GM18526 (cell line): Measurements from ENCODE around the gene SYK.

Experiments used
- POLR2A ChIP-seq: IDR thresholded peaks from 3 replicates; pipeline ENCODE4 v1.6.1; 2011; ENCODE audit not compliant: insufficient read length; ENCODE audit errors: extremely low read depth

SYK gene

GRCh38 chr9:90926936-90927335 lies 125.3 kb downstream of the SYK start:
- no peak for TF ChIP-seq POLR2A

- TF ChIP-seq POLR2A: no peak
Measured at GRCh38 chr9:90927496-90927895, 125.9 kb downstream of the SYK start.

GRCh38 chr9:90929626-90930025 lies 128.0 kb downstream of the SYK start:
- no peak for TF ChIP-seq POLR2A

- no peak for TF ChIP-seq POLR2A
Measured at GRCh38 chr9:90933468-90933867, 131.8 kb downstream of the SYK start.

GRCh38 chr9:90939351-90939750 lies 137.7 kb downstream of the SYK start:
- no peak for TF ChIP-seq POLR2A

GRCh38 chr9:90940280-90940679 lies 138.7 kb downstream of the SYK start:
- TF ChIP-seq POLR2A: no peak

GRCh38 chr9:90941661-90942060 lies 140.0 kb downstream of the SYK start:
- TF ChIP-seq POLR2A: no peak

GRCh38 chr9:90942555-90942954 lies 140.9 kb downstream of the SYK start:
- TF ChIP-seq POLR2A: no peak

- no peak for TF ChIP-seq POLR2A
Measured at GRCh38 chr9:90943341-90943740, 141.7 kb downstream of the SYK start.

GRCh38 chr9:90945336-90945735 lies 143.7 kb downstream of the SYK start:
- TF ChIP-seq POLR2A: no peak

- no peak for TF ChIP-seq POLR2A
Measured at GRCh38 chr9:90946982-90947381, 145.4 kb downstream of the SYK start.
